Activated T-cell treated with anti-CD3 and anti-CD28 coated beads, Interleukin-2, amount 50 U/mL, for 1 hour (primary cell): ENCODE data around the gene ABI1.
A peak's percentile ranks its signal among the peaks of the same experiment; 100 is the strongest.

ENCODE experiments used
- DNase-seq: peaks from one replicate; pipeline ENCODE4 v3.0.0-alpha.2; 2020

The ABI1 gene

GRCh38 chr10:26703096-26703495 lies 157.7 kb downstream of the ABI1 start:
- no peak for DNase-seq

GRCh38 chr10:26700884-26701630 lies 159.7 kb downstream of the ABI1 start:
- no peak for DNase-seq

- no peak for DNase-seq
Observed at GRCh38 chr10:26699631-26700030, 161.1 kb downstream of the ABI1 start.

GRCh38 chr10:26698909-26699308 lies 161.8 kb downstream of the ABI1 start:
- DNase-seq = no peak

GRCh38 chr10:26697922-26698608 lies 162.7 kb downstream of the ABI1 start:
- no peak for DNase-seq

- peak; percentile 75 for DNase-seq
Observed at GRCh38 chr10:26697163-26697921, 163.4 kb downstream of the ABI1 start, which contains the start of gene PDSS1. Gene PDSS1, plus strand, starts transcription at chr10:26697701. Its CDS starts 11 bp downstream, at chr10:26697712.

- DNase-seq = no peak
Observed at GRCh38 chr10:26696786-26697162, 164.0 kb downstream of the ABI1 start.
